GM21576 (cell line): ENCODE results near the gene CDHR2.

Source experiments
- ATAC-seq: cut with Tn5 transposase; IDR thresholded peaks from one replicate; pipeline ENCODE4 v1.9.1; 2021; ENCODE audit warnings: mild to moderate bottlenecking, moderate library complexity; ENCODE audit not compliant: unreplicated experiment

CDHR2 gene

DNA sequence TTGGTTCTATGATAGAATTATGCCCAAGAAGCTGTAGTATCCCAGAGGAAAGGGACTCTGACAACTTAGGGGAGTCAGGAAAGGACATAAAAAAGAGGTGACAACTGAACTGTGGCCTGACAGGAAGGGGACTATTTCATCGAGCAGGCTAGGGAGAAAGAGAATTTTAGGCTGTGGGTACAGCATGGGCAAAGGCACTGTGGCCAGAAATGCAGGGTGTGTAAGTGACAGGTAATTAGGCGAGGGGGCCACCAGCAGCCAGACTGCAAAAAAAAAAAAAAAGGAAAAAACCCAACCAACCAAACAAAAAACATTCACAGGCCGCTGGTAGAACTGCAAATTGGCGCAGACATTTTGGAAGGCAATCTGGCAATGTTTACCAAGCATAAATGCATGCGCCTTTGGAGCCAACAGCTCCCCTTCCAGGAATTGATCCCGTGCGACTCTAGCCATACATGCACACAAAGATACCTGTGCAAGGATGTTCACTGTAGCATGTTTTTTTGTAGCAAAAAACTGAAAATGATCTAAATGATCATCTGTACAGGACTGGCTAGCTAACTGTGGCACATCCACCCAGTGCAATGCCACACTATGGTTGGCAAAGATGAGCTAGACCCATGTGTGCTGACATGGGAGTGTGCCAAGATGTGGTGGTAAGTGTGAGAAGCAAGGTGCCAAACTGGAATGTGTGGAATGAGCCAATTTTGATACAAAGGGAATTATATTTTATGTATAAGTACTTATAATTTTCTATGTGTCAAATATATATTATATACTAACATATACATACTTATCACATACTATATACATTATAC lies 82.5 kb downstream of the CDHR2 start:
- ATAC-seq: no peak

DNA sequence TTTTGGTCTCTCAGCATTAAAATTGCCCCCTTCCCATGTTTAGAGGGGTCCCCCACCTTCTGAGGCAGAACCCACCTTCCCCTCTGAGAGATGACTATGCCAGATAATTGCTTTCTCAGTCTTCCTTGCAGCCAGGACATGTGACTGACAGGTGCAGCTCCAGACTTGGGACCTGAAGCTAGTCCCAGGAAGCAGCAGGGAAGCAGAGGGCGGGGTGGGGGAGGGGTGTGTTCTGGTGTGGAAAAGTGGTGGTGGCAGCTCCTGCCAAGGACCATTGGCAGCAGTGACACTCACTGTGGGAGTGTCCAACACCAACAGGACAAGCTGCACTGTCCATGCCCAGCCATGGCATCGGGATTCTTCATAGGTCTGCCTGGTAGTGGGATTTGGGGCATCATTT lies 83.6 kb downstream of the CDHR2 start:
- ATAC-seq: no peak

DNA sequence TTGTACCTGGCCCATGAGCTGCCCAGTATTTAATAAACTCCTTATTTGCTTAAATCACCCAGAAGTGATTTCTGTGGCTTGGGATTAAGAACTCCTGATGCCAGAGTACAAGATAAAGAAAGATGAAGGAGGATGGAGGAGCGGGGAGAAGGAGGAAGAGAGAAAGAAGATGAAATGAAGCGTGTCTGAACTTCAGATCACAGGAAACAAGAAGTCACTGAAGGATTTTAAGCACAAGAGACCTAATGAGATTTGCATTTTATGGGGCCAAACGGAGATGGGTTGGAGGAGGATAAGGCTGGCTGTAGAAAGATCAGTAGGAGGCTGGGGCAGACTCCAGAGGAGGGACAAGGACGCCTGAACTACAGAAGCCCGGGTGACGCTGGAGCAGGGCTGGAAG lies 84.5 kb downstream of the CDHR2 start:
- no peak for ATAC-seq

DNA sequence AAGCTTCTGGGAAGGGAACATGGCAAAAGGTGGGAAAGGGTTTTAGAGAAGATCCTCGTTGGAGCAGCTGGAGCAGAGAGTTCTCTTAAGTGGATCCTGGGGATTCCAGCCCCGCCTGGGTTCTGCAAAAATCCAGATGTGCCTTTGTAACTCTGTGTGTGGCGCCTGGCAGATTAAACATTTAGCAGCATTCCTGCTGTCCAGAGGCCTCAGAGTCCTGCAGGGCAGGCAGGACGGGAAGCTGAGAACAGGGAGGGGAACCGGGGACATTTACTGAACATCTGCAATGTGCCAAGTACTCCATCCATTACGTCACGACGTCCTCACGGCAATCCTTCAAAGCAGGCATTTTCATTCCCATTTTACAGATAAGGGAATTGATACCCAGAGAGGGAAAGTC lies 87.3 kb downstream of the CDHR2 start:
- no peak for ATAC-seq

DNA sequence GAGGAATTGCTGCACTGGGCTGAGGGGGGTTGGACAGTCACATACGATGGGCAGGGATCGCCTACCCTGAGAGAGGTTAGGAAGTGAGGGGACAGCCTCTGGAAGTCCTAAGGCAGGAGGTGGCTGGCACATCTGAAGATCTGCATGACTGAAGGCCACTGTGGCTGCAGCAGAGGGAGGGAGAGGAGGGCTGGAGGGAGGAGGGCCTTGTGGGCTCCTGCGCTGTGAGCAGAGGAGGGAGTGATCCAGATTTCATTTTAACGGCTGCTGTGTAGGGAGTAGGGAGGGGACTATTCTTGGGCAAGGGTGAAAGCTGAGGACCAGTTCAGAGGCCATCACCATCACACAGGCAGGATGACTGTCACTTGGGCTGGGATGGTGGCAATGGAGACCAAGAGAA lies 88.4 kb downstream of the CDHR2 start:
- ATAC-seq: no peak

DNA sequence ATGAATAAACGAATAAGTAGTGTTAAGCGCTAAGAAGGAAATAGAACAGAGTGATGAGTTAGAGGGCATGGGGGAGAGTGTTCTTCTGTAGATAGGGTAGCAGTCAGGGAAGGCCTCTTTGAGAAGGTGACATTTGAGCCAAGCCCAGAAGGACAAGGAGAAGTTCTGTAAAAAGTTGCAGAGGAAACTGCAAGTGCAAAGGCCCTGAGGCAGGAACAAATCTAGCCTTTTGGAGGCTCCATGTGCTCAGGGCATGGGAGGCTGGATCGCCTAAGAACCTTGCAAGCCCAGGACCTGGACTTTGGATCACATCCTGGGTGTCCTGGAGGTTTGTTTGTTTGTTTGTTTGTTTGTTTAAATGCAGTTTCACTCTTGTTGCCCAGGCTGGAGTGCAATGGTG lies 89.3 kb downstream of the CDHR2 start:
- no peak for ATAC-seq

DNA sequence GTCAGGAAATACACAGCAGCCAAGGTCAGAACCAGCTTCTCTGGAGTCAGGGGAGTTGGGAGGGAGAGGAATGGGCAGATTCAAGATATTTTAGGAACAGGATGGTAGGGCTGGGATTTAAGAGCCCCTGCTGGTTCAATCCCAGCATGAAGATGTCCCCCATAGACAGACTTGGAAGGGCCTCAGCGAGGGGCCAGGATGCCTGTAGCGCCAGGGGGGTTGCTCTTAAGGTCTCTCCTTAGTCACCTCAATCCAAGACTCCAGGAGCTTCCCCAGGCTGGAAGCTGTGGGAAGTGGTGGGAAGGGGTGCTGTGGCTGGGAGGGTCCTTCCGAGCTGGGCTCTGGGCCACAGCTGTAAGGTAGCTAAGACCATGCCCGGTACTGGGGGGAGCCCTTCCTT lies 90.1 kb downstream of the CDHR2 start:
- no peak for ATAC-seq

DNA sequence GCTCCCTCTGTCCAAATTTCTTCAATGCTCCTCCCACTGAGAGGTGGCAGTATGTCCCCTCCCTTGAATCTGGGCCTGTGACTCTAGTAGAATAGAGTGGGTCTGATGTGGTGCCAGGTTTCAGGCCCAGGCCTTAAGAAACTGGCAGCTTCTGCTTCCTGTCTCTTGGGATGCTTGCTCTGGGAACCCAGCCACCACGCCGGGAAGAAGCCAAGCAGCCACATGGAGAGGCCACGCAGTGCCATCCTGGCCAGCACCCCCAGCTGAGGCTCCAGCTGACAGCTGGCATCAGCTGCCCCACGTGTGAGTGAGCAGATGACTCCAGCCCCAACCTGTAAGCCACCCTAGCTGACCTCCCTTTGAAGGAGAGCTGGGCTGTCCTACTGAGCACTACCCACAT lies 90.8 kb downstream of the CDHR2 start:
- no peak for ATAC-seq

DNA sequence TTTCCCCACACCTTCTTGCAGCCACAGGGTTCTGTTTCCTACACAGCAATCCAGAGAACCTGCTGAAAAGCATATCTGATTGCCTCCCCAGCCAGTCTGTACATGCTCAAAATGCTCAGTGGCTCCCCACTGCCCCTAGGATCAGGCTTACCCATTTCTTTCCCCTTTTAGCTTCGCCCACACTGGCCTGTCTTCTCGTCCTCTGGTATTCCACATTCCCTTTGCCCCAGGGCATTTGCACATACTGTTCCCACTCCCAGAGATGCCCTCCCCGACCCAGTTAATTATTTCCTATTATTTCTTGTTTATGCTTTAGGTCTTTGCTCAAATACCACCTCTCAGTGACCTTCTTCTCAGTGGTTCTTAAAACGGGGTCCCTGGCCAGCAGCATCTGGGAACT lies 91.5 kb downstream of the CDHR2 start:
- ATAC-seq: no peak

DNA sequence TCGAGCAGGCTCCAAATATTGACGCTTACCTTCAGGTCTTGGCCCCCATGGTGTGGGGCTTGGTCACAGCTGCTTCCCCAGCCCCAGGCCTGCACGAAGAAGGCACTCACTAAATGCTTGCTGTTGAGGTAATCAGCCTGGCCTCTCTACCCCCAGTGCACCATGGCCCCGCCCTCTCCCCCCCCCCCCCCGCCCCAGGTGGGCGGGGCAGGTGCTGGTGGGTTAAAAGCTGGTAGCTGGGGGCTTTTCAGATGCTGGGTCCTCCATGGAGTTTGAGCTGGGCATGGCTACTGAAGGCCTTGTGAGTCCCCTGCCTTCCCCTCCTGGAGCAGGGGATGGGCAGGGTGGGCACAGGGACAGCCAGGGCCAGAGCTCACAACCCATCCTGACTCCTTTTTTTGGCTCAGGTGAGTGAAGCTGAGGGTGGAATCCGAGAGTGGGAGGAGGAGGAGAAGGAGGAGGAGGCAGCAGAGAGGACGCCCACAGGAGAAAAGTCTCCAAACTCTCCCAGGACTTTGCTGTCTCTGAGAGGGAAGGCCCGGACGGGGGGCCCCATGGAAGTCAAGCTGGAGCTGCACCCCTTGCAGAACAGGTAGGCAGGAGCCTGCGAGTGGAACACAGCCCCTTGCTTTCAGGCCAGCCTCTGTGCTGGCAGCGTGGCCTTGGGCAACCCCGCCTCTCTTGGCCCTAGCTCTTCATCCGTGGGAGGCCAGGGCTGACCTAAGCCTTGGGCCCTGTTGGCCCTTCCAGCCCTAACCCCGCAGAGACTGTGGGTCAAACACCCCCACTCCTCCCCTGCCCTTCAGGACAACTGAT lies 93.7 kb downstream of the CDHR2 start:
- no peak for ATAC-seq

DNA sequence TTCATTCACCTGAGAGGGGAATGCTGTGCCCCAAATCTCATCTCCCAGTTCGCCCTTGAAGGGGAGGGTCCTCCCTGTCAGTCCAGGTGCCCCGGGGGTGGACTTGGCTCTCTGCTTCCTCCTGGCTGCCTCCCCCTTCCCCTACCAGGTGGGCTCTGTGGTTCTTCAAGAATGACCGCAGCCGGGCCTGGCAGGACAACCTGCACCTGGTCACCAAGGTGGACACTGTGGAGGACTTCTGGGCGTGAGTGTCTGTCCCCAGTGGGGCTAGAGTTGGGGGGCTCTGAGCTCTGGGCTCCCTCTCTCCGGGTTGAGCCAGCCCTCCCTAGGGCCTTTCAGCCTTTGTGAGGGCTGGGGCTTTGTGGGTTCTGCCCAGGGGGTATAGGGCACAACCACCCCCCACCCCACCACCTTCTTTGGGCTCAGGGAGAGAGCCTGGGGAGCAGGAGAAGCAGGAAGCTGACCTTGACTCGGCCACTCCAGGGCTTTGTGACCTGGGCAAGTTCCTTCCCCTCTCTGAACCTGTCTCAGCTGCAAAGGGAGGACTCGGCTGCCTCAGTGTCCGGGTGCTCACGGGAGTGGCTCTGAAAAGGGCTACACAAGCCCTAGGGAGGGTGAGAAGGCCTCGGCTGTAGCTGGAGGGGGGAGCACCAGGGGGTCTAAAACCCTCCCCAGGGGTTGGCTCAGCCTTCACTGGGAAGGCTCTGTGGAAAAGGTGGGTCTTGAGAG lies 94.5 kb downstream of the CDHR2 start:
- no peak for ATAC-seq

DNA sequence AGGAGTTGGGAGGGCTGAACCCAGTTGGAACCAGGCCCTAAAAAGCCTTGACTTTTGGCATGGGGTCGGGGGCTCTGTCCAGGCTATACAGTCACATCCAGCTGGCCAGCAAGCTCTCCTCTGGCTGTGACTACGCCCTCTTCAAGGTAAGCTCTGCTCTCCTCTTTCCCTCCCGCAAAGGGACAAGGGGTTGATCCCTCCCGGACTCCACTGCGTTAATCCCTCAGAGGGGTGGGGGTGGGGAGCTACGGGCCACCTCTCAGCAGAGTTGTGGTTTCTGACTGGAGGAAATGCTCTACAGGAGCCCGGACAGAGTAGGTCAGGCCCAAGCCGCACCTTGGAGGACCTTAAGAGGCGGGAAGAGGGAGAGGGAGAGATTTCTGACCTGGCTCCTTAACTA lies 95.2 kb downstream of the CDHR2 start:
- ATAC-seq: no peak

DNA sequence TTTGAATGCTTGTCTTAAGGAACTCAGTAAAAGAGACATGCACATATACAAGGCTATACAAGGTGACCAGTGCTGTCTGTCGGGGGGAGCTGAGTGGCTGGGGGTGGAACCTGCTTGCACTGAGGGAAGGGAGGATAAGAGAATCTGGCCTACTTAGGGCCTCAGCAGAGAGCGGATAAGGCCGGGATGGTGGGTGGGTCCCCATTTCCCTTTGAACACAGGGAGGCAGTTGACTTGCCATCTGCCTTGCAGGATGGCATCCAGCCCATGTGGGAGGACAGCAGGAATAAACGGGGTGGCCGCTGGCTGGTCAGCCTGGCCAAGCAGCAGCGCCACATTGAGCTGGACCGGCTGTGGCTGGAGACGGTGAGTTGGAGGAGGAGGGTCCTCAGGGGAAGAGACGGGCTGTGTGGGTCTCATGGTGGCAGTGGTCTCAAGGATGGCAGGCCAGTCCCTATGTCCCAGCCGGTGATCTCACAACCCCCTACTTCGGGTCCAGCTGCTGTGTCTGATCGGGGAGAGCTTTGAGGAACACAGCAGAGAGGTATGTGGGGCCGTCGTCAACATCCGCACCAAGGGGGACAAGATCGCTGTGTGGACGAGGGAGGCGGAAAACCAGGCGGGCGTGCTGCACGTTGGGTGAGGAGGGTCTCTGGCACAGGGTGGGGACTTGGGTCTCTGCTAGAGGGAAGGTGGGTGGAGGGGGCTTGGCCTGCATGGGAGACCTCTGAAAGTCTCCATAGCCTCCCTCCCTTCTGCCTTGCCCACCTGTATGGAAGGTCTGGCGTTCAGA lies 95.9 kb downstream of the CDHR2 start:
- ATAC-seq: no peak
